ENCODE data around the gene HAX1. TPM values are rescaled to one million over a fixed set of nuclear protein-coding genes. Genes with fewer than 3 reads are reported as not detected.

Gene HAX1
- total and polyA plus RNA-seq, 2 of the 8 experiments (the other 6 are each of a cell fraction or from before 2014, with no cell fraction given) = 82.2 to 115 TPM

DNA sequence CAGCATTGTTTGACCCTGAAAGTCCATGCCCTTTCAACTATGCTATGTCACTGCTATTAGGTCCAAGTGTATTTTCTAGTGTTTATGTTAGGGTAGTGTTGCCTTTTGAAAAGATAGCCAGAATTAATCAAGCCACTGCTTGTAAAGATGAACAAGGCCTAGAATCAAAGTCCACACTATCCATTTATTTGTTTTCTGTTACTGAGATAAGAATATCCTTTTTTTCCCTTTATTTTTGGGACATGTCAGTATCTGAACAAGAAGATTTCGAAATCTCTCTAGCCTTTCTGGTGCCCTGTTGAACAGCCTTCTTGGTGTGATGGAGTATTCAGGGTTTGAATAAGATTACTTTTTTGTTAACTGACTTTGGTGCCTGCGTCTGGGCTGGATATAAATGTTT lies 35.0 kb upstream of the HAX1 start:
- Histone ChIP-seq H3K4me1 (replicated peaks in 1 of 4; ENCODE audit: control insufficient read depth in 3 of 4, insufficient read depth in 4 of 4, low read length in 3 of 4) (no peaks in the 10 kb centered on the region), H3K36me3 (ENCODE audit: control insufficient read depth in 2 of 4, insufficient read depth in 4 of 4, low read length in 3 of 4) (peaks cover 33 to 86% (median 73%) of the 10 kb centered on the region in 4 experiments), H3K18ac (ENCODE audit: extremely low read depth, low read length) (no peak overlapping the region), H4K20me1 (replicated peaks in 1 of 2; ENCODE audit: control insufficient read depth in 1 of 2, insufficient read depth in 2 of 2, low read length in 2 of 2) (peaks cover 8 to 9% of the 10 kb centered on the region in 2 experiments), H4K8ac (ENCODE audit: extremely low read depth, insufficient read depth, low read length) (no peak overlapping the region), H3K23me2 (ENCODE audit: low read depth, low read length) (no peaks in the 10 kb centered on the region), H3K9me3 (ENCODE audit: insufficient read depth in 2 of 2, low read depth in 1 of 2, low read length in 1 of 2) (no peaks in the 10 kb centered on the region), H4K5ac (ENCODE audit: insufficient read length, low read depth, low read length) (no peak overlapping the region), H2BK15ac (ENCODE audit: low read length) (no peak overlapping the region), H2AK5ac (ENCODE audit: low read depth, low read length) (no peak overlapping the region), H3K4me3 (ENCODE audit: extremely low read depth in 1 of 4, insufficient read depth in 2 of 4, low read depth in 3 of 4, low read length in 4 of 4) (no peak overlapping the region), H3K27ac (ENCODE audit: low read depth, low read length) (no peak overlapping the region), H3K79me1 (ENCODE audit: low read depth, low read length) (no peaks in the 10 kb centered on the region), H2BK12ac (ENCODE audit: low read depth, low read length) (no peak overlapping the region), H3K14ac (ENCODE audit: insufficient read length) (no peak overlapping the region), H3K56ac (replicated peaks; ENCODE audit: insufficient read length, low read depth, low read length) (no peak overlapping the region), H3K4ac (replicated peaks; ENCODE audit: insufficient read length, low read depth, low read length) (no peak overlapping the region), H3K4me2 (ENCODE audit: insufficient read depth in 1 of 2, low read depth in 2 of 2, low read length in 2 of 2) (no peak overlapping the region), H2AFZ (ENCODE audit: low read length) (no peak overlapping the region), H2BK5ac (ENCODE audit: low read depth, low read length) (no peak overlapping the region), H3K23ac (ENCODE audit: insufficient read length) (no peak overlapping the region), H2BK20ac (ENCODE audit: low read length) (no peak overlapping the region), H4K91ac (replicated peaks; ENCODE audit: insufficient read length, low read length) (no peak overlapping the region), H3K27me3 (replicated peaks in 1 of 4; ENCODE audit: control insufficient read depth in 3 of 4, extremely low read depth in 1 of 4, insufficient read depth in 3 of 4, low read length in 3 of 4) (no peaks in the 10 kb centered on the region), H3K9ac (replicated peaks in 1 of 4; ENCODE audit: extremely low read depth in 1 of 4, low read depth in 3 of 4, low read length in 3 of 4) (no peak overlapping the region), H3K79me2 (ENCODE audit: control insufficient read depth in 1 of 2, insufficient read depth in 2 of 2, low read length in 2 of 2) (peaks cover 4 to 68% of the 10 kb centered on the region in 2 experiments; a peak in 3 of 4 replicates), H2BK120ac (replicated peaks; ENCODE audit: low read depth, low read length) (no peak overlapping the region)
- CTCF ChIA-PET (ENCODE audit: partially characterized antibody) = no interaction called here
- POLR2A ChIA-PET (ENCODE audit: partially characterized antibody) = interaction anchor here (1.3 to 1.8 kb wide), 3 partner anchors 19 to 62 kb away, joined by 3 read pairs; no protein-coding TSS in a partner anchor
- FAIRE-seq = no peak
- DNase-seq (ENCODE audit: low read depth in 1 of 2, low spot score in 2 of 2) = no peak
- WGBS, 2 experiments (ENCODE audit: extremely low coverage in 1 of 2, insufficient coverage in 1 of 2, insufficient read length in 1 of 2, insufficient replicate concordance in 2 of 2, low coverage in 1 of 2, low lambda C conversion rate in 2 of 2, missing lambda C conversion rate in 1 of 2) = 85% methylated on average over 2 of the region's 2 CpGs; no CpG with 5 or more reads in 1 of the 2 experiments
- TF ChIP-seq SP2 (IDR thresholded peaks at IDR 0.05; ENCODE audit: low read length) (no peak), RXRA (IDR thresholded peaks at IDR 0.05; ENCODE audit: insufficient read depth, low read depth, low read length) (no peak), ASH2L (IDR thresholded peaks at IDR 0.05; ENCODE audit: low read length) (no peak), TEAD4 (IDR thresholded peaks at IDR 0.05; ENCODE audit: low read depth, low read length) (no peak), JUND (IDR thresholded peaks at IDR 0.05; ENCODE audit: low read length) (no peak)
- TF ChIP-seq, protein P1, sequence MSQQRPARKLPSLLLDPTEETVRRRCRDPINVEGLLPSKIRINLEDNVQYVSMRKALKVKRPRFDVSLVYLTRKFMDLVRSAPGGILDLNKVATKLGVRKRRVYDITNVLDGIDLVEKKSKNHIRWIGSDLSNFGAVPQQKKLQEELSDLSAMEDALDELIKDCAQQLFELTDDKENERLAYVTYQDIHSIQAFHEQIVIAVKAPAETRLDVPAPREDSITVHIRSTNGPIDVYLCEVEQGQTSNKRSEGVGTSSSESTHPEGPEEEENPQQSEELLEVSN (IDR thresholded peaks at IDR 0.05) = no peak

All from H1 (cell line).